Naive thymus-derived CD8-positive, alpha-beta T cell (primary cell): ENCODE data around the gene MORC4. TPM values are rescaled to one million over a fixed set of nuclear protein-coding genes. Genes with fewer than 3 reads are reported as not detected.
A peak's percentile ranks its signal among the peaks of the same experiment; 100 is the strongest.

Experiments
- ATAC-seq, 2 donors: fragments of 150-1000 bp; cut with Tn5 transposase in 1 of 2; sonication (Bioruptor Pico), chemical (Tn5 transposase) in 1 of 2; 1 replicate in 1 of 2; 2 replicates in 1 of 2; pipeline ENCODE4 v1.10.0; 2021; ENCODE audit warnings: mild to moderate bottlenecking in 2 of 2, moderate library complexity in 2 of 2
- POLR2A ChIA-PET: fragments of 350-600 bp; sonication (Branson Sonifier 250); formaldehyde crosslinking; loops from one replicate; lab custom pipeline; 2021; ENCODE audit warnings: antibody characterized with exemption; lab: Charles Lee
- DNase-seq, 10 donors: peaks; one replicate each; pipeline versions ENCODE4 v3.0.0 to v3.0.0-alpha.2; 2020 to 2022
- H3K27ac Mint-ChIP-seq, 10 donors: one replicate each; pipeline ENCODE4 v1.8.0; 2020 to 2022; ENCODE audit warnings: mild to moderate bottlenecking in 10 of 10, mixed read lengths in 10 of 10, moderate library complexity in 4 of 10, inconsistent platforms in 1 of 10
- H3K27me3 Mint-ChIP-seq, 5 donors: one replicate each; pipeline ENCODE4 v1.8.0; 2021 to 2022; ENCODE audit warnings: mixed read lengths in 5 of 5
- H3K36me3 Mint-ChIP-seq, 3 donors: one replicate each; pipeline ENCODE4 v1.8.0; 2020 to 2022; ENCODE audit warnings: mixed read lengths in 3 of 3, mild to moderate bottlenecking in 2 of 3, inconsistent platforms in 1 of 3
- H3K4me1 Mint-ChIP-seq, 4 donors: one replicate each; pipeline ENCODE4 v1.8.0; 2021 to 2022; ENCODE audit warnings: mixed read lengths in 4 of 4
- H3K4me3 Mint-ChIP-seq, 10 donors: one replicate each; pipeline ENCODE4 v1.8.0; 2020 to 2022; ENCODE audit warnings: mild to moderate bottlenecking in 10 of 10, mixed read lengths in 10 of 10, moderate library complexity in 6 of 10, inconsistent platforms in 1 of 10
- H3K9me3 Mint-ChIP-seq, 9 donors: one replicate each; pipeline ENCODE4 v1.8.0; 2020 to 2022; ENCODE audit warnings: mixed read lengths in 9 of 9, mild to moderate bottlenecking in 3 of 9, inconsistent platforms in 1 of 9, moderate library complexity in 1 of 9
- polyA plus RNA-seq, 3 donors: library from polyadenylated mRNA; unstranded; fragments of 300-500 nt; fragmentation: Illumina TruSeq; gene quantifications; one replicate each; pipeline ENCODE4 v1.2.3, GENCODE V29; 2021
- total RNA-seq, 8 experiments: library from RNA in 2 of 8; stranded (reverse) in 2 of 8; gene quantifications; one replicate each; pipeline ENCODE4 v1.2.3 and lab custom pipeline; 2021 to 2026

MORC4 gene
- total and polyA plus RNA-seq, 5 experiments from 2014 or later = 2.6 to 10.6 (median 4.2) TPM

GRCh38 chrX:106901341-106901740, 98.7 kb downstream of the MORC4 start:
- Mint-ChIP-seq H3K27me3 (no peaks in the 10 kb centered on the region), H3K27ac (no peak overlapping the region), H3K4me1 (no peaks in the 10 kb centered on the region), H3K36me3 (no peaks in the 10 kb centered on the region), H3K4me3 (no peak overlapping the region), H3K9me3 (no peaks in the 10 kb centered on the region)
- ATAC-seq = no peak
- POLR2A ChIA-PET = no interaction called here
- DNase-seq = no peak

DNA sequence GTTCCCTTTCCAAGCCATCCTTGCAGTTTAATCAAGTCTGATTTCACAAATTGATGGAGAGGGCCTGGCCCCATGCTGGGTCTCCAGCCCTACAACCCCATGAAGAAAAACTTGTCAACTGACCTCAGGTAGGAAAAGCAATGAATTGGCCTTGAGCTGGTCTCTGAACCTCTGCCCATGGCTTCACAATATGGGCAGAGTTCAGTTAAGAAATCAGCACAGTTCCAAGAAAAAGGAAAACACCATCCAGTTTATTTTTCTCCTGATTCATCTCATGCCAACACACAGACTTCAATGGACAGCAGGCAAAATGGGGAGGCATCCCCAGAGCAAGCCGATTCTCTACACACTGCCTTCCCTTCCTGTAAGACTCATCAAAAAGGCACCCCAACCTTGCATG, 100.2 kb downstream of the MORC4 start:
- DNase-seq (no peak), ATAC-seq (no peak)
- Mint-ChIP-seq H3K4me1 (no peaks in the 10 kb centered on the region), H3K4me3 (no peak overlapping the region), H3K27ac (no peak overlapping the region), H3K9me3 (no peaks in the 10 kb centered on the region), H3K36me3 (no peaks in the 10 kb centered on the region), H3K27me3 (no peaks in the 10 kb centered on the region)
- POLR2A ChIA-PET = no interaction called here

GRCh38 chrX:106899276-106899675, 100.7 kb downstream of the MORC4 start:
- no peak overlapping the region for H3K27ac Mint-ChIP-seq

DNA sequence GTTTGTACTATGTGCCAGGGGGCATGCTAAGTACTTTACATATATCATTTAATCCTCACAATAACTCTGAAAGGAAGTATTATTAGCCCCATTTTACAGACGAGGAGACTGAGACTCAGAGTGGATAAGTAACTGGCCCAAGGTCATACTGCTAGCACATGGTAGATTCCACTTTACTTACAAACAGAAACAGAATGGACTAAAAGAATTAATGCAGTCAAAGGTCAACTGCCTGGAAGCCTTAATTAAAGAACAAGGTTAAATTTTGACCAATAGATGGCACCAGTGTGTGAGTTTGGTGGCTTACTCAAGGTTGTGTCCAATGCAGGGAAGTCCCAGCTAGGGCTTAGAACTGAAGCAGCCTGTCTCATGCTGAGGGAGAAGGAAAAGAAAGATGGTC, 101.5 kb downstream of the MORC4 start:
- peaks cover 0 to 1% (median 0%) of the 10 kb centered on the region in 5 donors for H3K27me3 Mint-ChIP-seq
- ATAC-seq = peak in 1 of 2 donors; percentile 50
- H3K36me3 Mint-ChIP-seq = no peaks in the 10 kb centered on the region
- H3K4me1 Mint-ChIP-seq = no peaks in the 10 kb centered on the region
- peak in 3 of 10 donors; percentile 34 to 44 (median 35) for DNase-seq
- POLR2A ChIA-PET = no interaction called here
- H3K4me3 Mint-ChIP-seq = no peak overlapping the region
- no peaks in the 10 kb centered on the region for H3K9me3 Mint-ChIP-seq
- no peak overlapping the region for H3K27ac Mint-ChIP-seq

More at GRCh38 chrX:106899276-106899675, 100.7 kb downstream of the MORC4 start:
- no peaks in the 10 kb centered on the region for H3K4me1 Mint-ChIP-seq
- H3K4me3 Mint-ChIP-seq = no peak overlapping the region
- H3K27me3 Mint-ChIP-seq = no peaks in the 10 kb centered on the region
- H3K36me3 Mint-ChIP-seq = no peaks in the 10 kb centered on the region
- H3K9me3 Mint-ChIP-seq = no peaks in the 10 kb centered on the region
- no peak for DNase-seq
- POLR2A ChIA-PET = no interaction called here
- ATAC-seq = no peak

DNA sequence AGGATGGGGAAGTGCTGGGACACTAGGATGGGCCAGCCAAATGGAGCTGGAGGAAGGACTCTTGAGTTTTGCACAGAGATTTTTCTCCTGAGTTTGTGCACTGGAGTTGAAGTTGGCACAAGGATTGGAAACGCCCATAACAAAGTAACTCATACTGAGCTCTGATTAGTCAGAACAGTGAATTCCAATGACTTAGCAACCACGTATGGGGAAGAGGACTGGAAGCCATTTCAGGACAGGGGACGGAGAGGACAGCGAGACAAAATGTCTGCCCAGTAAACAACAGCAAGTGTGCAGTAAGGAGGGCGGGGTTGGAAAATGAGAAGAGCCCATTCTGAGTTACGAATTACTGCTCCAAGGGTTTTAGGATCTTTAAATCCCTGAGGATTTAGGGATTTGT, 102.8 kb downstream of the MORC4 start:
- H3K4me3 Mint-ChIP-seq = no peak overlapping the region
- peaks cover 0 to 6% (median 0%) of the 10 kb centered on the region in 5 donors for H3K27me3 Mint-ChIP-seq
- no peaks in the 10 kb centered on the region for H3K4me1 Mint-ChIP-seq
- no peaks in the 10 kb centered on the region for H3K36me3 Mint-ChIP-seq
- no peak overlapping the region for H3K27ac Mint-ChIP-seq
- DNase-seq (no peak), ATAC-seq (no peak)
- H3K9me3 Mint-ChIP-seq = no peaks in the 10 kb centered on the region
- POLR2A ChIA-PET = interaction anchor here (0.7 kb wide), 1 partner anchor 889 kb away, joined by 3 read pairs; no protein-coding TSS in a partner anchor

- no peaks in the 10 kb centered on the region for H3K36me3 Mint-ChIP-seq
- POLR2A ChIA-PET = no interaction called here
- ATAC-seq (no peak), DNase-seq (no peak)
- no peaks in the 10 kb centered on the region for H3K9me3 Mint-ChIP-seq
- peaks cover 0 to 6% (median 0%) of the 10 kb centered on the region in 5 donors for H3K27me3 Mint-ChIP-seq
- H3K4me1 Mint-ChIP-seq = no peaks in the 10 kb centered on the region
- no peak overlapping the region for H3K27ac Mint-ChIP-seq
- H3K4me3 Mint-ChIP-seq = no peak overlapping the region
Measured at GRCh38 chrX:106894978-106895452, 105.0 kb downstream of the MORC4 start.

GRCh38 chrX:106894392-106894909, 105.6 kb downstream of the MORC4 start:
- no peaks in the 10 kb centered on the region for H3K4me1 Mint-ChIP-seq
- H3K4me3 Mint-ChIP-seq = no peak overlapping the region
- ATAC-seq (peak; percentile 48 to 60), DNase-seq (peak in 9 of 10 donors; percentile 5 to 52 (median 37))
- H3K27ac Mint-ChIP-seq = peak overlapping the region in 1 of 10 donors; percentile 7
- peaks cover 0 to 6% (median 0%) of the 10 kb centered on the region in 5 donors for H3K27me3 Mint-ChIP-seq
- no peaks in the 10 kb centered on the region for H3K9me3 Mint-ChIP-seq
- no peaks in the 10 kb centered on the region for H3K36me3 Mint-ChIP-seq
- POLR2A ChIA-PET = no interaction called here

GRCh38 chrX:106891762-106892460, 108.1 kb downstream of the MORC4 start:
- no peaks in the 10 kb centered on the region for H3K9me3 Mint-ChIP-seq
- no peak for ATAC-seq
- peaks cover 0 to 8% (median 1%) of the 10 kb centered on the region in 5 donors for H3K27me3 Mint-ChIP-seq
- no peak overlapping the region for H3K27ac Mint-ChIP-seq
- H3K4me3 Mint-ChIP-seq = no peak overlapping the region
- H3K36me3 Mint-ChIP-seq = no peaks in the 10 kb centered on the region
- no peak for DNase-seq
- POLR2A ChIA-PET = no interaction called here
- no peaks in the 10 kb centered on the region for H3K4me1 Mint-ChIP-seq

Other genes with a start within 250 kb of the MORC4 start
- 1 to 10 TPM in 1 of 2 experiments, under 1 TPM in 1; 0.88 to 1.7 TPM for gene TBC1D8B, start 197.5 kb downstream of the MORC4 start, total RNA-seq
- under 1 TPM in 2 of 3 donors, not detected in 1; 0.13 to 0.25 TPM for gene TBC1D8B, start 197.5 kb downstream of the MORC4 start, polyA plus RNA-seq
- gene RIPPLY1, start 96.9 kb downstream of the MORC4 start, total RNA-seq = not detected
- gene RIPPLY1, start 96.9 kb downstream of the MORC4 start, polyA plus RNA-seq = not detected
- gene CLDN2, start 79.8 kb downstream of the MORC4 start, total RNA-seq = not detected
- gene CLDN2, start 79.8 kb downstream of the MORC4 start, polyA plus RNA-seq = not detected
- gene RBM41, start 118.6 kb upstream of the MORC4 start, total RNA-seq = 10 to 100 TPM; 21.2 to 22.3 TPM
- 10 to 100 TPM in 2 of 3 donors, 1 to 10 TPM in 1; 7.6 to 16.3 (median 11.9) TPM for gene RBM41, start 118.6 kb upstream of the MORC4 start, polyA plus RNA-seq
- 1 to 10 TPM; 3.7 to 5.7 TPM for gene NUP62CL, start 206.2 kb upstream of the MORC4 start, total RNA-seq
- under 1 TPM in 2 of 3 donors, not detected in 1; 0.10 to 0.28 TPM for gene NUP62CL, start 206.2 kb upstream of the MORC4 start, polyA plus RNA-seq
- gene DNAAF6, start 206.4 kb upstream of the MORC4 start, total RNA-seq = not detected
- not detected for gene DNAAF6, start 206.4 kb upstream of the MORC4 start, polyA plus RNA-seq